NCI-H2107 treated with DMSO at 0.1 percent for 48 hours (cell line): ENCODE results near the gene SEPTIN2.
"Not testable (repeated sequence)": the region's sequence is repeated elsewhere in the genome, so short reads cannot be mapped to it uniquely, and the experiment has no call there.

Source experiments
- DNase-seq: peaks from one replicate; lab custom pipeline; 2025; ENCODE audit not compliant: unreplicated experiment; lab: John Stamatoyannopoulos, UW

The SEPTIN2 gene

DNA sequence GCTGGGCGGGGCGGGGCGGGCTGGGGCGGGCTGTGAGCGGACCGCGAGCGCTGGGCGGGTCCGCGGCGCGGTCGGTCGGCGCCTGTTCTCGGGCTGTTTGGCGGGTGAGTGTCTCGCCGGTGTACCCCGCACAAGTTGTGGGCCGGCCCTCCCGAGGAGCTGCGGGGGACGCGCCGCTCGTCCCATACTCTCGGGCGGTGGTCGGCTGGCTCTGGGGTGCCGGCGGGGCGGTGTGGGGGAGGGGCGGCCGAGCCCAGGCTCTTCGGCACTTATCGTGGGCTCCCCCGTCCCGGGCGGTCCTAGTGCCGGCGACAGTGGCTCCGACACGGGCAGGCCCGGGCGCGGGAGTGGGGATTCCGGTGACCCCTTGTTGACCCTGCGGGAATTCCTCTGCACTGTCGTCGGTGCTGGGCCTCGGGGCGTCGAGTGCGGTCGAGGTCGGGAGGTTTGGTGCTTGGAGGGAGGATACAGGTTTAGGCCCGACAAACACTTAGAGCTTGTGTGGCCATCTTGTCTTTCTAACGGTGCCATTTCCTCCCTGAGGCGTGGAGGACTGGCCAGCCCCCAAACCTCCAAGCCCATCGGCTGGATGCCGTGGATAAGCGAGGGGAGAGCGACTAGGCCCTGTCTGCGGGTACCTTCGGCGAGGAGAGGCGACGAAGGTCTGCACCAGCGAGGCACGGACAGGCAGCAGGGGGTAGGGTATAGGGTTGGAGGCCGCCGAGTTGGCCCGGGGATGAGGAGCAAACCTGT is at the start of gene SEPTIN2:
Gene SEPTIN2 (plus strand): TSS at position 47 of the 753 bp plus-strand sequence. CDS start 8,308 bp downstream, outside the sequence.
- no peak for DNase-seq

DNA sequence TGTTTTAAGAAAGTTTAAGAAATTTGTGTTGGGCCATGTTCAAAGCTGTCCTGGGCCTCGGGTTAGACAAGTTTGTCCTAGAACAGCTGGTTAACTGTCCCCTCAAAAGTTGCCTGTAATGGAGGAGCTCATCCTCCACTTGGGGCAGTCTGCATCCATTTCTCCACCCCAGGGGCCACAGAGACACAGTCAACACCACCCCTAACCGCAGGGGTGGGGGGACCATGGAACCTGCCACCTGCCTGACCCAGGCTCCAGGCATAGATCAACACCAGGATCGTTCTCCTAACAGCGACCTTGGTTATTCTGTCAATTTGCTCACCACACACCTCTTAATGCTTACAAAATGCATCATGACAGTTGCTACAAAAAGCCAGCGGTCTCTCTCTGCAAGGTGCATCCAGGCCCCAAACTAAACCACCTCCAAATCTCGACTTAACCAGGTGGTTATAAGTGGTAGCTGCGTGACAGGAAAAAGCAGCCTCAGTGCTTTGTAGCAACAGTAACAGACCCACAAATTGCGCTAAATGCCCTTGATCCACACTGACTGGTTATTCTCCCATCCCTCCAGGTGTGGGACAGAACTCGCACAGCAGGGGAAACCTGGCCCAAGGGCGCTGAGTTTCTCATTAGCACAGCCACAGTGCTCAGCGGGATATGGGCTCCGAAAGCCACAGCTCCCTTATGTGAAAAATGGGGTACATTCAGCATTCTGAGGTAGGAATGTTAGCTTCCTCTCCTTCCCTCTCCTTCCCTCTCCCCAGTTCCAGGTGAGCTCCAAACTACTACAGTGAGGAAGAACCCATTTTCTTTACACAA is 48.3 kb upstream of the SEPTIN2 start:
- peak; percentile 20 for DNase-seq

GRCh38 chr2:241268306-241268705 is 47.4 kb upstream of the SEPTIN2 start:
- no peak for DNase-seq

DNA sequence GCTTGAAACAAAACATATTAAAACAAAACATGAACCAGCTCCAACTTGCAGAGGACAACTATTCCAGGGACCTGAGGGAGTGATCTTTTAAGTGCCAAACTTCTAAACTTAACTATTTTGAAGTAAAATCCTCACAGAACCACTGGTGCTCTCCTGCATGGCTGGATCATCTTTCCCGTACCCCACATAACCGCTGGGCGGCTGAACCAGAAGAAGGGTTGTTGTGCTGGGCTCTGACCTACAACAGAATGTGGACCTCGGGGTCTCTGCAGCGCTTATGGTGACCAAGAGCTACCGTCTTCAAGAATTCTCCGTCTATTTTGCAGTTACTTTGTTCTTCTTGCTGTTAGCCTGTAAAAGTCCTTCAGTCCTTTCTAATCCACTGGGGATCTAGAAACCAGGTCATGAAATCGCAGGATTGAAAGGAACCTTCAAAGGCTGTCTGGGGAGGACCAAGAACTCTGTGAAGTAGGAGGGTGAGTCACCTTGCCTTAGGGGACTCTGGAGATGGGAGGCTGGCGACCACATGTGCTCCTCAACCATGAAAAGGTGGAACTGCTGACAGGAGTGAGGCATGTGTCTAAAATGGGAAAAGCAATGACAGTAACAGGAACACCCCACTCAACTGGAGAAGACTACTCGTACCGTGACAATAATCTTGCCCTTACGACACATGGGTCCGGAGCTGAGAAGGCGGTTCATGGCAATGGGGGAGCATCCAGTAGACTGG is 46.8 kb upstream of the SEPTIN2 start:
- DNase-seq, result no peak

- DNase-seq, result no peak
Measured at GRCh38 chr2:241269707-241270520, 45.8 kb upstream of the SEPTIN2 start.

- DNase-seq, result no peak
Measured at GRCh38 chr2:241270531-241270930, 45.2 kb upstream of the SEPTIN2 start.

DNA sequence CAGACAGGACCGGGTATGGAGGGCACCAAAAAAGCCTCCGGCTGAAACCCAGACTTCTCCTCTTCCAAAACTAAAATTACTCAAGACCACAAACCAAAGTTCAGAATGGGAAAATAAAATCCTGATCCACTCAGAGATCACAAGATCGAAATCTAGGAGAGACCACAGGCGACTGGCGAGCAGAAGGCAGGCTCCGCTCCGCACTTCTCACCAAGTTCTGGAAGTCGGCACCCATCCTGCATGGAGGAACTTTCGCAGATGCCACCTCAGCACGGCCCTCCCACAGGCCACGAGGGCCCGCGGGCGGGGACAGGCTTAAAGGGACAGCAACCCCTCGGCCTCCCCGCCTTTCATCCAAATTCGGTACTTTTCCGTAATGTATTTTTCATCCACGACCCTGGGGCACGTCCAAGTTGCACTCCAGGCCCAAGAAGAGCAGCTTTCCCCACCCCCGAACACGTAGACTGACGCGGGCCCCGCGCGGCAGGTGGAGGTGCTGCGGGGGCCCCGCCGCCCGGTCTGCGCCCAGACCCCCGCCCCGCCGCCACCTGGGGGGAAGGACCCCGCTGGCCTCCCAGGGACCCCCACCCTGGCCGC is 43.9 kb upstream of the SEPTIN2 start:
- DNase-seq, result no peak

DNA sequence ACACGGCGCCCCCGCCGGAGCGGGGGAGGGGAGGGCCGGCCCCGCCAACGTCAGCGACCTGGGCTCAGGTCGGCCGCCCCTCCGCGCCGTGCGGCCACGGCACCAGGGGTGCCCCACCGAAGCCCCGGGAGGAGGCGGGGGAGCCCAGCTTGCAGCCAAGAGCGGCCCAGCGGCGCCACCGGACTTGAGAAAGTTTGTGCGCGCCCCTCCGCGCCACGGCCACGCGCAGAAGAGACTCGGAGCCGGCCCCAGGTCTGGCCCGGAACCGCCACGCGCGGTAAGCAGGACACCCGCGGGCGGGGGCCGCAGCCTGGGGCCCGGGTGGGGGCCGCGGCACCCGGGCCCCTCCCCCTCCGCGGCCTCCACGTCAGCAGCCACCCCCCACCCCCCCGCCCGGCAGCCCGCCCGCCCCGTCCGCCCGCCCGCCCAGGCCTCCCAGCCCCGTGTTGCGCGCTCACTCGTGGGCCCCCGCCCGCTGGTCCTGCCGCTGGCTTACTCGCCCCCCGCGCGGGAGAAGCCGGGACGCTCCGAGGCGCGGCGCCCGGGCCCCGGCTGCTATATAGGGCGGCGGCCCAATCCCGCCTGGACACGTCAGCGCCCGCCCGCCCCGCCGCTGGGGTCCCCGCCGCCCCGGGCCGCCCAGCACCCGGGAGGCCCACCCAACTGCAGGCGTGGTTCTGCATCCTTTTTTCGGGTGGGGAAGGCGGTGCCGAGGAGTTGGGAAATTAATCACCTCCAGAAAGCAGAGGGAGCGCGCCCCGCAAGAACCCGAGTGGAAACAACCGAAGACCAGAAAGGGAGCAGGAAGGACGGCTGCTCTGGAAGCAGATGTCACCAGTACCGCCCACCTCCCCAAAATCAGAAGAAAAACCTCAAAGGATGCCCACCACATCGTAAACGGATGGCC is 43.2 kb upstream of the SEPTIN2 start:
- DNase-seq, result no peak

DNA sequence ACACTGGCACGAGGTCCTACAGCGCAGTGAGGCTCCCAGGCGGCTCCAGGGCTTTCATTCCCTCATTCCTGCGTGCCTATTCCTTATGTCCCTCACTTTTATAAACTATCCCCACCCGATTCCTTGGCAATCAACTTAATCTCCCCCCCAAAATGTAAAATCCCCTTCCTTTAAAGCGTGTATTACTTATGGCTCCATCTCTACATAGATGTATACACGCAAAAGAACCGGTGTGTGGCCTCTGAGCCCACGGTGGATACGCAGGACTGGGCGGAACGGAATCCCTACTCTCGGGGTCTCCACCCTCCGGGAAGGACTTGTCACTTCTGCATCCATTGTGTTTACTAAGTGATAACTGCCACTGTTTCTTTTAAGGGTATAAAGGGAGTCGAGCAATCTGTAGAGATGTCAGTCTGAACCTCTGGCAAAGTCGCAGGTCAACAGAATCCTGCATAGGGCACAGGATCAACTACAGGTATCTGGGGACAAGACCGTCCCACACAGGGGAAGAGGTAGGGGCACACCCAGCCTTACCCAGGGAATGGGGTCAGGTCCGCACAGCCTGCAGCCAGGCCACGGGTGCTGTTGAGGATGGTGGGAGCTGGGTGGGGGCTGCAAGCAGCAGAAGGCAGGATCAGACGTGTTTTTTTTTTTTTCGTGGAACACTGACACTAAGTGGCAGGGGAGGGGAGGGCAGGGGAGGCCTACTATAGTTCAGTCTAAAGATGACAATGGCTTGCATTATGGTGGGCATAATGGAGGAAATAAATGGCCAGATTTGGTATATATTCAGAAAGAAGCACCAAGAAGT is 42.3 kb upstream of the SEPTIN2 start:
- DNase-seq, result no peak

- DNase-seq, result no peak
Measured at GRCh38 chr2:241274127-241274526, 41.6 kb upstream of the SEPTIN2 start.

DNA sequence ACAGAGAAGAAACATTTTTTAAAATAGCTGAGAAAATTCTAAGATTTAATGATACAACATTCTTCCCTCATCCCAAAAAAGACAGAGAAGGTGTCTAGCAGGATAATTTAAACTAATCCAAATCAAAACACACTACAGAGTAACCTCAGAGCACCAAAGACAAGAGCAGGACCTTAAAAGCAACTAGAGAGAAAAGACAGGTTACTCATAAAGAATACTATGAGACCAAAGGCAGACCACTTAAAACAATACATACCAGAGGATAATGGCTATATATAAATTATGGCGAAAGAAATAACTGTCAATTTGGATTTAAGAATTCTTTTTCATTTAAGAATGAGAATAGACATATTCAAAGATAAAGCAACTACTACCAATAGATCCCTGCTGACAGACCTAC is 40.2 kb upstream of the SEPTIN2 start:
- no peak for DNase-seq

GRCh38 chr2:241275910-241276309 is 39.8 kb upstream of the SEPTIN2 start:
- DNase-seq, result no peak

- not testable (repeated sequence) for DNase-seq
Measured at GRCh38 chr2:241278306-241278705, 37.4 kb upstream of the SEPTIN2 start.

GRCh38 chr2:241279413-241279812 is 36.3 kb upstream of the SEPTIN2 start:
- DNase-seq, result no peak

DNA sequence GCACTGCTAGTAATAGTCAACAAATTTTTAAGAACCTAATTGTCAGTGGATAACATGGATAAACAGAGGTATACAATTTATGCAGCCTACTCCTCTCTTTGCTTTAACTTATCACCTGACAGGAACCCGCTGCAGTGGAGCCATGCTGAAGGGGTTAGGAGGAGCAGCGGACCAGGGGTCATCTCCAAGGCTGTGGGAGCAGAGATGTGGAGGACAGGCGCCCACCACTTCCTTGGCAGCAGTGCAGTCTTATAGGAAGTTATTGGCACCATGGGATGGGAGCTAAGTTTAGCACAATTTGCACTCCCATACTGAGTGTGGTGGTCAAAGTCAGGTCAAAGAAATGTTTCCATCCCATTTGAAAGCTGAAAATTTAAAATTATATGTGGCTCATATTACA is 35.9 kb upstream of the SEPTIN2 start:
- DNase-seq, result no peak

GRCh38 chr2:241280291-241280690 is 35.4 kb upstream of the SEPTIN2 start:
- DNase-seq, result no peak

DNA sequence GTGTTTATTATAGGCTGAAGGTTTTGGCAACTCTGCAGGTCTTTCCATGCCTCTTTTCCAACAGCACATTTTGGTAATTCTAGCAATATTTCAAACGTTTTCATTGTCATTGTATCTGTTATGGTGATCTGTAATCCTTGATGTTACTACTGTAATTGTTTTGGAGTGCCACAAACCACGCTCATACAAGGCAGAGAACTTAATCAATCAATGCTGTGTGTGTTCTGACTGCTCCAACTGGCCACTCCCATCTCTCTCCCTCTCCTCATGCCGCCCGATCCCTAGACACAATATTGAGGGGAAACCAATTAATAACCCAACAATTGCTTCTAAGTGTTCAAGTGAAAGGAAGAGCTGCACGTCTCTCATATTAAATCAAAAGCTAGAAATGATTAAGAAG is 33.2 kb upstream of the SEPTIN2 start:
- DNase-seq, result no peak

- no peak for DNase-seq
Measured at GRCh38 chr2:241285596-241285995, 30.1 kb upstream of the SEPTIN2 start.
